GM13977 (cell line): Measurements from ENCODE around the gene SMIM24.
A peak's percentile ranks its signal among the peaks of the same experiment; 100 is the strongest.
"Not testable (repeated sequence)": the region's sequence is repeated elsewhere in the genome, so short reads cannot be mapped to it uniquely, and the experiment has no call there.

Experiments used
- DNase-seq: peaks from one replicate; pipeline ENCODE4 v3.0.0; 2012; ENCODE audit warnings: low spot score
- in situ Hi-C: fragments of 300-500 bp; cut with MboI; formaldehyde crosslinking; loops from one replicate; pipeline ENCODE4 v1.12.0; 2022; ENCODE audit warnings: low sequenced_read_pairs, low pct_unique_long_range_greater_than_20kb, mixed read lengths, inconsistent platforms; ENCODE audit not compliant: unreplicated experiment
- TF ChIP-seq, protein P1 (sequence below): IDR thresholded peaks from 2 replicates; pipeline ENCODE4 v1.5.1; 2012; ENCODE audit warnings: mild to moderate bottlenecking, control low read depth; ENCODE audit not compliant: insufficient read depth; ENCODE audit errors: extremely low read depth, missing control alignments

The SMIM24 gene

GRCh38 chr19:3509566-3509989 is 29.3 kb upstream of the SMIM24 start:
- TF ChIP-seq, protein P1, sequence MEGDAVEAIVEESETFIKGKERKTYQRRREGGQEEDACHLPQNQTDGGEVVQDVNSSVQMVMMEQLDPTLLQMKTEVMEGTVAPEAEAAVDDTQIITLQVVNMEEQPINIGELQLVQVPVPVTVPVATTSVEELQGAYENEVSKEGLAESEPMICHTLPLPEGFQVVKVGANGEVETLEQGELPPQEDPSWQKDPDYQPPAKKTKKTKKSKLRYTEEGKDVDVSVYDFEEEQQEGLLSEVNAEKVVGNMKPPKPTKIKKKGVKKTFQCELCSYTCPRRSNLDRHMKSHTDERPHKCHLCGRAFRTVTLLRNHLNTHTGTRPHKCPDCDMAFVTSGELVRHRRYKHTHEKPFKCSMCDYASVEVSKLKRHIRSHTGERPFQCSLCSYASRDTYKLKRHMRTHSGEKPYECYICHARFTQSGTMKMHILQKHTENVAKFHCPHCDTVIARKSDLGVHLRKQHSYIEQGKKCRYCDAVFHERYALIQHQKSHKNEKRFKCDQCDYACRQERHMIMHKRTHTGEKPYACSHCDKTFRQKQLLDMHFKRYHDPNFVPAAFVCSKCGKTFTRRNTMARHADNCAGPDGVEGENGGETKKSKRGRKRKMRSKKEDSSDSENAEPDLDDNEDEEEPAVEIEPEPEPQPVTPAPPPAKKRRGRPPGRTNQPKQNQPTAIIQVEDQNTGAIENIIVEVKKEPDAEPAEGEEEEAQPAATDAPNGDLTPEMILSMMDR = no peak
- in situ Hi-C loops = no loop called here
- no peak for DNase-seq

- TF ChIP-seq, protein P1 = no peak
- DNase-seq = no peak
- in situ Hi-C loops = no loop called here
Measured at GRCh38 chr19:3508771-3509535, 28.6 kb upstream of the SMIM24 start.

DNA sequence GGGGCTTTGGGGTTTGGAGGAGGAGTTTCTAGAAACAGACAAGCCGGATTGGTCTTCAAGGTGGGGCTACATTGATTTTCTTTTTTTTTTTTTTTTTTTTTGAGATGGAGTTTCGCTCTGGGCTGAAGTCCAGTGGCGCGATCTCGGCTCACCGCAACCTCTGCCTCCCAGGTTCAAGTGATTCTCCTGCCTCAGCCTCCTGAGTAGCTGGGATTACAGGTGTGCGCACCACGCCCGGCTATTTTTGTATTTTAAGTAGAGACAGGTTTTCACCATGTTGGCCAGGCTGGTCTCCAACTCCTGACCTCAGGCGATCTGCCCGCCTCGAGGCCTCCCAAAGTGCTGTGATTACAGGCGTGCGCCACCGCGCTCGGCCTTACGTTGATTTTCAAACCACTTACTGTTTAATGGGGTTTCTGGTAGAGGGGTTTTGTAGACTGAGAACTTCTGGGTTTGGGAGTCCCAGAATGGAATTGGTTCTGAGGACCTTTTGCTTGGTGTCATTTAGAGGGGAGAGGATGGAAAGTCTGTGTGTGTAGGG is 27.9 kb upstream of the SMIM24 start:
- DNase-seq, in situ Hi-C loops: not testable (repeated sequence)

- in situ Hi-C loops = no loop called here
- TF ChIP-seq, protein P1 = no peak
- DNase-seq = no peak
Measured at GRCh38 chr19:3507371-3508120, 27.2 kb upstream of the SMIM24 start.

GRCh38 chr19:3506384-3507340 is 26.3 kb upstream of the SMIM24 start:
- TF ChIP-seq, protein P1 = no peak
- in situ Hi-C loops = no loop called here
- DNase-seq = peak; percentile 72

- peak; percentile 100 for DNase-seq
- TF ChIP-seq, protein P1 = no peak
- in situ Hi-C loops = no loop called here
Measured at GRCh38 chr19:3505598-3506383, 25.5 kb upstream of the SMIM24 start, which contains the start of gene FZR1. Gene FZR1 (plus strand): TSS chr19:3506311. CDS start chr19:3522990, 16,679 bp downstream.
